Natural killer cell (primary cell): ENCODE measurements around the gene GIMAP8. TPM values are rescaled to one million over a fixed set of nuclear protein-coding genes. Genes with fewer than 3 reads are reported as not detected.

Source experiments
- ATAC-seq, 3 donors: fragments of 150-1000 bp in 2 of 3; fragments of 200-7000 bp in 1 of 3; cut with Tn5 transposase; 1 replicate in 1 of 3; 2 replicates in 2 of 3; pipeline ENCODE4 v1.10.0; 2021; ENCODE audit warnings: mild to moderate bottlenecking in 2 of 3, moderate library complexity in 2 of 3
- DNase-seq, 2 donors: peaks; one replicate each; pipeline versions ENCODE4 v3.0.0 to v3.0.0-alpha.2; 2013 to 2021; ENCODE audit warnings: mixed read lengths in 1 of 2
- H3K27ac ChIP-seq: one replicate; pipeline ENCODE4 v1.5.1; 2013; ENCODE audit warnings: mild to moderate bottlenecking, low read length
- H3K27me3 ChIP-seq: one replicate; pipeline ENCODE4 v1.6.1; 2013; ENCODE audit warnings: low read length; ENCODE audit not compliant: control insufficient read depth, insufficient read depth
- H3K36me3 ChIP-seq: one replicate; pipeline ENCODE4 v1.6.1; 2013; ENCODE audit warnings: low read length; ENCODE audit not compliant: control insufficient read depth, insufficient read depth
- H3K4me1 ChIP-seq: one replicate; pipeline ENCODE4 v1.6.1; 2013; ENCODE audit warnings: low read length; ENCODE audit not compliant: control insufficient read depth, insufficient read depth
- H3K4me3 ChIP-seq: one replicate; pipeline ENCODE4 v1.5.1; 2013; ENCODE audit warnings: low read length
- H3K9me3 ChIP-seq: one replicate; pipeline ENCODE4 v1.6.1; 2013; ENCODE audit warnings: low read length; ENCODE audit not compliant: control insufficient read depth, insufficient read depth
- H3K27ac Mint-ChIP-seq, 2 donors: one replicate each; pipeline ENCODE4 v1.8.0; 2022; ENCODE audit warnings: mild to moderate bottlenecking in 2 of 2, mixed read lengths in 2 of 2, moderate library complexity in 1 of 2
- H3K27me3 Mint-ChIP-seq, 2 donors: one replicate each; pipeline ENCODE4 v1.8.0; 2022; ENCODE audit warnings: low read depth in 2 of 2, mixed read lengths in 2 of 2
- H3K36me3 Mint-ChIP-seq: one replicate; pipeline ENCODE4 v1.8.0; 2022; ENCODE audit warnings: mixed read lengths
- H3K4me1 Mint-ChIP-seq, 2 donors: one replicate each; pipeline ENCODE4 v1.8.0; 2022; ENCODE audit warnings: mixed read lengths in 2 of 2
- H3K4me3 Mint-ChIP-seq: one replicate; pipeline ENCODE4 v1.8.0; 2022; ENCODE audit warnings: mild to moderate bottlenecking, moderate library complexity, mixed read lengths
- H3K9me3 Mint-ChIP-seq, 2 donors: one replicate each; pipeline ENCODE4 v1.8.0; 2022; ENCODE audit warnings: mixed read lengths in 2 of 2
- WGBS: methylation state at CpG from one replicate; pipeline ENCODE4 v1.1.7; 2013; ENCODE audit warnings: missing lambda C conversion rate; ENCODE audit not compliant: insufficient coverage; 5-methylcytosine and 5-hydroxymethylcytosine counted together
- intact Hi-C: fragments of 100-400 bp; cut with micrococcal nuclease; formaldehyde crosslinking; loops from one replicate; pipeline ENCODE4 v1.14.2; 2022
- total RNA-seq, 4 donors: library from RNA; stranded (reverse); fragments of 120-200 nt in 1 of 4; gene quantifications; one replicate each; pipeline versions ENCODE4 v1.2.3 to v1.2.4, GENCODE V29; 2013 to 2022
- TF ChIP-seq, protein P1 (sequence below): fragments of 200-600 bp; IDR thresholded peaks from one replicate; pipeline ENCODE4 v1.8.0; 2022; ENCODE audit warnings: antibody characterized with exemption

GIMAP8 gene
- total RNA-seq, 3 donors from 2014 or later (not counting 1 experiment from before 2014, with no cell fraction given), result 6.7 to 17.7 (median 8.4) TPM

DNA sequence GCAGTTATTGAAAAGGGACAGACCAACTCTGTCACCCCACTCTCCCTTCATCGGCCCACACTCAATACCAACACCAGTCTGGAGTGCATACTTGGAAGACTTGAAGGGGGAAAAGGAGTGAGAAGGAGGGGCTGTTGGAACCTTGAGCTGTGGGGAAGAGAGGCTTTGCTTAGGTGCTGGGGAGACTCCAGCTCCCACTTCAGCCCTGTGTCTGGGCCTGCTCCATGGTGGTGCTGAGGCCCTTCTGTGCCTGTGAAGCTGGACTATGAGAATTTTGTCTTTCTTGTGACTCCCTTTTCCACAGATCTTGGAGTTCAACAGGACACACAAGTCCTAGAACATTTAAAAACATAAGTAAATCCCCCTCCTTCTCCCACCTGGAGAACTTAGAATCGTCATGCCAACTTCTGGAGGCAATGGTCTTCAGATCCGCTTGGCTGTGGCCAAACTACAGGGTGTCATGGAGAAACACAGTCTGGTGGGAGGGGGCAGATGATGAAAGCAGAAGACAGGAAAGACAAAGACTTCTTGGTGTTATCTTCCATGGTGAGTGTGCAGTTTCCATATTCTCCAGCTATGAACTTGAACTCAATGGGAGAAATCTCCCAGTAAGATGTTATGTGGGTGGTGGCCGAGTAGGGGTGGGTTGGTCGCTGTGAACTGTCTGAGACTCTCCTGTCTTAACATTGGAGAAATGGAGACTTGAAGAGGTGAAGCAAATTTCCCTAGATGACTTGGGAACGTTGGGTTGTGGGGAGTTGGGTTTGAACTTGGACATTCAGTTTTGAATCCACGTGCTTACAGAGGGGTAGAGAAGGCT, 18.4 kb upstream of the GIMAP8 start:
- Mint-ChIP-seq H3K4me3 (peak overlapping the region; percentile 87), H3K27me3 (no peaks in the 10 kb centered on the region), H3K4me1 (peaks cover 48 to 53% of the 10 kb centered on the region in 2 donors), H3K9me3 (no peaks in the 10 kb centered on the region), H3K36me3 (no peaks in the 10 kb centered on the region), H3K27ac (peak overlapping the region; percentile 85 to 90)
- TF ChIP-seq, protein P1, sequence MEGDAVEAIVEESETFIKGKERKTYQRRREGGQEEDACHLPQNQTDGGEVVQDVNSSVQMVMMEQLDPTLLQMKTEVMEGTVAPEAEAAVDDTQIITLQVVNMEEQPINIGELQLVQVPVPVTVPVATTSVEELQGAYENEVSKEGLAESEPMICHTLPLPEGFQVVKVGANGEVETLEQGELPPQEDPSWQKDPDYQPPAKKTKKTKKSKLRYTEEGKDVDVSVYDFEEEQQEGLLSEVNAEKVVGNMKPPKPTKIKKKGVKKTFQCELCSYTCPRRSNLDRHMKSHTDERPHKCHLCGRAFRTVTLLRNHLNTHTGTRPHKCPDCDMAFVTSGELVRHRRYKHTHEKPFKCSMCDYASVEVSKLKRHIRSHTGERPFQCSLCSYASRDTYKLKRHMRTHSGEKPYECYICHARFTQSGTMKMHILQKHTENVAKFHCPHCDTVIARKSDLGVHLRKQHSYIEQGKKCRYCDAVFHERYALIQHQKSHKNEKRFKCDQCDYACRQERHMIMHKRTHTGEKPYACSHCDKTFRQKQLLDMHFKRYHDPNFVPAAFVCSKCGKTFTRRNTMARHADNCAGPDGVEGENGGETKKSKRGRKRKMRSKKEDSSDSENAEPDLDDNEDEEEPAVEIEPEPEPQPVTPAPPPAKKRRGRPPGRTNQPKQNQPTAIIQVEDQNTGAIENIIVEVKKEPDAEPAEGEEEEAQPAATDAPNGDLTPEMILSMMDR, result no peak
- peaks cover 62% of the 10 kb centered on the region for H3K4me1 ChIP-seq
- no peaks in the 10 kb centered on the region for H3K27me3 ChIP-seq
- no peaks in the 10 kb centered on the region for H3K9me3 ChIP-seq
- H3K36me3 ChIP-seq, result no peaks in the 10 kb centered on the region
- WGBS, result 97% methylated on average over 6 of the region's 7 CpGs
- DNase-seq, result no peak
- intact Hi-C loops, result no loop called here
- ATAC-seq, result no peak
- no peak overlapping the region for H3K27ac ChIP-seq
- no peak overlapping the region for H3K4me3 ChIP-seq

- Histone ChIP-seq H3K4me1 (peaks cover 55% of the 10 kb centered on the region), H3K4me3 (peak overlapping the region; percentile 1), H3K36me3 (no peaks in the 10 kb centered on the region), H3K27ac (peak overlapping the region; percentile 33), H3K9me3 (no peaks in the 10 kb centered on the region), H3K27me3 (no peaks in the 10 kb centered on the region)
- DNase-seq (no peak), ATAC-seq (peak; percentile 72 to 79 (median 76))
- TF ChIP-seq, protein P1, result no peak
- Mint-ChIP-seq H3K4me3 (peak overlapping the region; percentile 87), H3K4me1 (peaks cover 48 to 53% of the 10 kb centered on the region in 2 donors), H3K27me3 (no peaks in the 10 kb centered on the region), H3K9me3 (no peaks in the 10 kb centered on the region), H3K27ac (peak overlapping the region; percentile 85 to 90), H3K36me3 (no peaks in the 10 kb centered on the region)
- intact Hi-C loops, result no loop called here
- WGBS, result 20% methylated on average over 14 of the region's 14 CpGs
These were observed 17.2 kb upstream of the GIMAP8 start for GRCh38 chr7:150432915-150433892.

GRCh38 chr7:150434240-150434639, 16.2 kb upstream of the GIMAP8 start:
- 95% methylated on average over 8 of the region's 8 CpGs for WGBS
- Histone ChIP-seq H3K27me3 (no peaks in the 10 kb centered on the region), H3K27ac (no peak overlapping the region), H3K9me3 (no peaks in the 10 kb centered on the region), H3K4me1 (peaks cover 45% of the 10 kb centered on the region), H3K4me3 (no peak overlapping the region), H3K36me3 (no peaks in the 10 kb centered on the region)
- intact Hi-C loops, result no loop called here
- no peak for DNase-seq
- Mint-ChIP-seq H3K9me3 (no peaks in the 10 kb centered on the region), H3K27me3 (no peaks in the 10 kb centered on the region), H3K27ac (peak overlapping the region in 1 of 2 donors; percentile 90), H3K4me1 (peaks cover 45% of the 10 kb centered on the region in 2 donors), H3K4me3 (peak overlapping the region; percentile 13), H3K36me3 (no peaks in the 10 kb centered on the region)
- ATAC-seq, result no peak
- TF ChIP-seq, protein P1, result no peak
